ENCODE data around the gene ATP6AP1. TPM values are rescaled to one million over a fixed set of nuclear protein-coding genes. Genes with fewer than 3 reads are reported as not detected.

ATP6AP1 gene
- total and polyA plus RNA-seq, 2 donors (not counting 3 experiments of a cell fraction or from before 2014, with no cell fraction given): 145 to 322 TPM

DNA sequence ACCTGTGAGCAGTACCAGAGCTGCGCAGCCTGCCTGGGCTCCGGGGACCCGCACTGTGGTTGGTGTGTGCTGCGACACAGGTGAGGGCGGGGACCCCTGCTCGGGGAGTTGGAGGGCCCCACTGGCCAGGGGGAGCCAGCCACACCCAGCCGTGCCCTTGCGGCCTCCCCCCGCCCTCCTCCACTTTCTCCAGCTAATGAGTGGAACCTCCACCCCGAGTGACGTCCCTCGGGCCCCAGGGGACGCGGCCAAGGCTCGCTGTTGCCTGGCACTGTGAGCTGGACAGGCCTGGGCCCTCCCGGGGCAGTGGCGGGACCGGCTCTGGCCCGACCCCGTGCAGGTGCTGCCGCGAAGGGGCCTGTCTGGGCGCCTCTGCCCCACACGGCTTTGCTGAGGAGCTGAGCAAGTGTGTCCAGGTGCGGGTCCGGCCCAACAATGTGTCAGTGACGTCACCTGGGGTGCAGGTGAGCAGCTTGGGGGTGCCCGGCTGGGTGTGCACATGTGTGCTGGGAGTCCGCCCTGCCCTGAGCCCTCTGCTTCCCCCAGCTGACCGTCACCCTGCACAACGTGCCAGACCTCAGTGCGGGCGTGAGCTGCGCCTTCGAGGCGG is 35.2 kb downstream of the ATP6AP1 start:
- Histone ChIP-seq H3K36me3 (ENCODE audit: control insufficient read depth in 2 of 2, extremely low read depth in 1 of 2, insufficient read depth in 2 of 2, low read length in 2 of 2) (peaks cover 0 to 37% of the 10 kb centered on the region in 2 experiments), H3K4me1 (ENCODE audit: control insufficient read depth, extremely low read depth, insufficient read depth, low read length) (peaks cover 7% of the 10 kb centered on the region), H4K20me1 (replicated peaks; ENCODE audit: control insufficient read depth, extremely low read depth, insufficient read depth, low read length) (no peaks in the 10 kb centered on the region), H3K9me3 (replicated peaks; ENCODE audit: control insufficient read depth, insufficient read depth, low read length) (no peaks in the 10 kb centered on the region), H3K4me2 (ENCODE audit: insufficient read depth, low read length) (no peak overlapping the region), H3K9ac (replicated peaks; ENCODE audit: extremely low read depth, insufficient read depth, low read length) (no peak overlapping the region), H3K27ac (ENCODE audit: insufficient read depth, low read depth, low read length) (no peak overlapping the region), H3K27me3 (ENCODE audit: control insufficient read depth in 2 of 2, insufficient read depth in 2 of 2, low read length in 2 of 2) (no peaks in the 10 kb centered on the region), H3K9me1 (replicated peaks; ENCODE audit: control insufficient read depth, extremely low read depth, insufficient read depth, low read length) (no peaks in the 10 kb centered on the region), H2AFZ (ENCODE audit: low read depth, low read length) (no peak overlapping the region), H3K4me3 (replicated peaks in 1 of 3; ENCODE audit: insufficient read depth in 1 of 3, low read depth in 1 of 3, low read length in 3 of 3) (no peak overlapping the region), H3K79me2 (ENCODE audit: control insufficient read depth, insufficient read depth, low read length) (peaks cover 20% of the 10 kb centered on the region)
- ChIA-PET POLR2A (no interaction called here), CTCF (interaction anchor here (0.7 kb wide), 1 partner anchor 10 kb away, joined by 3 read pairs; no protein-coding TSS in a partner anchor)
- FAIRE-seq: no peak
- TF ChIP-seq EZH2 (IDR thresholded peaks at IDR 0.05; ENCODE audit: borderline replicate concordance, low read depth, low read length, severe bottlenecking) (no peak), JUN (IDR thresholded peaks at IDR 0.05; ENCODE audit: borderline replicate concordance, insufficient read depth, insufficient read length, low read depth) (no peak), POLR2A (IDR thresholded peaks at IDR 0.05; ENCODE audit: low read depth, low read length) (no peak), MYC (IDR thresholded peaks at IDR 0.05; ENCODE audit: low read depth, low read length) (no peak), GATA2 (IDR thresholded peaks at IDR 0.05; ENCODE audit: insufficient read depth, insufficient read length, low read depth, low read length) (no peak), FOS (IDR thresholded peaks at IDR 0.05; ENCODE audit: borderline replicate concordance, insufficient read depth, low read length) (no peak), POLR2AphosphoS5 (IDR thresholded peaks at IDR 0.05; ENCODE audit: insufficient read depth, low read depth, low read length) (no peak)
- TF ChIP-seq, protein P1, sequence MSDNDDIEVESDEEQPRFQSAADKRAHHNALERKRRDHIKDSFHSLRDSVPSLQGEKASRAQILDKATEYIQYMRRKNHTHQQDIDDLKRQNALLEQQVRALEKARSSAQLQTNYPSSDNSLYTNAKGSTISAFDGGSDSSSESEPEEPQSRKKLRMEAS (IDR thresholded peaks at IDR 0.05; ENCODE audit: insufficient read depth, insufficient read length): no peak
- TF ChIP-seq, protein P2, sequence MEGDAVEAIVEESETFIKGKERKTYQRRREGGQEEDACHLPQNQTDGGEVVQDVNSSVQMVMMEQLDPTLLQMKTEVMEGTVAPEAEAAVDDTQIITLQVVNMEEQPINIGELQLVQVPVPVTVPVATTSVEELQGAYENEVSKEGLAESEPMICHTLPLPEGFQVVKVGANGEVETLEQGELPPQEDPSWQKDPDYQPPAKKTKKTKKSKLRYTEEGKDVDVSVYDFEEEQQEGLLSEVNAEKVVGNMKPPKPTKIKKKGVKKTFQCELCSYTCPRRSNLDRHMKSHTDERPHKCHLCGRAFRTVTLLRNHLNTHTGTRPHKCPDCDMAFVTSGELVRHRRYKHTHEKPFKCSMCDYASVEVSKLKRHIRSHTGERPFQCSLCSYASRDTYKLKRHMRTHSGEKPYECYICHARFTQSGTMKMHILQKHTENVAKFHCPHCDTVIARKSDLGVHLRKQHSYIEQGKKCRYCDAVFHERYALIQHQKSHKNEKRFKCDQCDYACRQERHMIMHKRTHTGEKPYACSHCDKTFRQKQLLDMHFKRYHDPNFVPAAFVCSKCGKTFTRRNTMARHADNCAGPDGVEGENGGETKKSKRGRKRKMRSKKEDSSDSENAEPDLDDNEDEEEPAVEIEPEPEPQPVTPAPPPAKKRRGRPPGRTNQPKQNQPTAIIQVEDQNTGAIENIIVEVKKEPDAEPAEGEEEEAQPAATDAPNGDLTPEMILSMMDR (IDR thresholded peaks at IDR 0.05; ENCODE audit: extremely low read depth in 1 of 2, insufficient read depth in 1 of 2, low read depth in 1 of 2, low read length in 2 of 2): no peak
- dilution Hi-C loops (cut with MboI; ENCODE audit: extremely low pct_ligation_motif_present, low sequenced_read_pairs) (no loop called here), intact Hi-C loops (cut with micrococcal nuclease) (no loop called here)
- no TSS peak for BruUV-seq (replicated peaks)
- DNase-seq (ENCODE audit: low read depth, low spot score): no peak
